PC-9 (cell line): ENCODE results near the gene B3GALT4. TPM values are rescaled to one million over a fixed set of nuclear protein-coding genes. Genes with fewer than 3 reads are reported as not detected.

Source experiments
- BruUV-seq: library from RNA; stranded (reverse); fragments of 400-500 nt; replicated peaks from 2 replicates; lab custom pipeline; 2021; lab: Mats Ljungman, UMichigan
- CTCF ChIA-PET: fragments of 300-600 bp; sonication (Branson Sonifier 250); formaldehyde crosslinking; loops from one replicate; lab custom pipeline; 2022; ENCODE audit warnings: antibody characterized with exemption; lab: Charles Lee
- POLR2A ChIA-PET: fragments of 300-600 bp; sonication (Branson Sonifier 250); formaldehyde crosslinking; loops from one replicate; lab custom pipeline; 2022; ENCODE audit warnings: antibody characterized with exemption; ENCODE audit not compliant: unreplicated experiment; lab: Charles Lee
- DNase-seq, 2 experiments: peaks; one replicate each; pipeline versions ENCODE4 v3.0.0 to v3.0.0-alpha.2; 2015 to 2022; ENCODE audit warnings: mixed read lengths in 1 of 2
- H2AFZ ChIP-seq: fragments of 200-600 bp; sonication (generic); 2 replicates; pipeline ENCODE4 v1.8.1; 2017; ENCODE audit warnings: antibody characterized with exemption
- H3F3A ChIP-seq: fragments of 200-600 bp; sonication (generic); 2 replicates; pipeline ENCODE4 v1.8.1; 2017; ENCODE audit warnings: antibody characterized with exemption, mild to moderate bottlenecking, low read depth; ENCODE audit not compliant: insufficient read depth
- H3K27ac ChIP-seq: fragments of 200-600 bp; sonication (generic); 2 replicates; pipeline ENCODE4 v1.6.1; 2016; ENCODE audit warnings: mixed run types
- H3K27me3 ChIP-seq: fragments of 200-600 bp; sonication (generic); 2 replicates; pipeline ENCODE4 v1.6.1; 2016; ENCODE audit warnings: low read depth, mixed run types; ENCODE audit not compliant: insufficient read depth
- H3K36me3 ChIP-seq: fragments of 200-600 bp; sonication (generic); 2 replicates; pipeline ENCODE4 v1.6.1; 2016; ENCODE audit warnings: low read depth, mixed run types
- H3K4me1 ChIP-seq: fragments of 200-600 bp; sonication (generic); replicated peaks from 2 replicates; pipeline ENCODE4 v1.6.1; 2016; ENCODE audit warnings: mixed run types; ENCODE audit not compliant: insufficient read depth
- H3K4me2 ChIP-seq: fragments of 200-600 bp; sonication (generic); 2 replicates; pipeline ENCODE4 v1.6.1; 2017; ENCODE audit warnings: mixed run types
- H3K4me3 ChIP-seq: fragments of 200-600 bp; sonication (generic); 2 replicates; pipeline ENCODE4 v1.6.1; 2016; ENCODE audit warnings: mixed run types
- H3K79me2 ChIP-seq: fragments of 200-600 bp; sonication (generic); 2 replicates; pipeline ENCODE4 v1.6.1; 2017; ENCODE audit warnings: low read depth, mixed run types
- H3K9me2 ChIP-seq: fragments of 200-600 bp; sonication (generic); 2 replicates; pipeline ENCODE4 v1.8.1; 2017; ENCODE audit warnings: mild to moderate bottlenecking; ENCODE audit not compliant: insufficient read depth
- H3K9me3 ChIP-seq: fragments of 200-600 bp; sonication (generic); 2 replicates; pipeline ENCODE4 v1.8.1; 2016; ENCODE audit warnings: low read depth; ENCODE audit not compliant: insufficient read depth
- H4K20me1 ChIP-seq: fragments of 200-600 bp; sonication (generic); 2 replicates; pipeline ENCODE4 v1.8.1; 2017; ENCODE audit not compliant: insufficient read depth
- EZH2 ChIP-seq: fragments of 200-600 bp; sonication (generic); IDR thresholded peaks from 2 replicates; pipeline ENCODE4 v1.8.0; 2017; ENCODE audit warnings: antibody characterized with exemption, low read depth
- intact Hi-C: fragments of 100-400 bp; cut with micrococcal nuclease; formaldehyde crosslinking; loops from one replicate; pipeline ENCODE4 v1.10.0; 2022; ENCODE audit not compliant: unreplicated experiment
- total RNA-seq: library from RNA; stranded (reverse); gene quantifications from 2 replicates; pipeline ENCODE4 v1.2.3, GENCODE V29; 2021
- TF ChIP-seq, protein P1 (sequence below): fragments of 200-600 bp; sonication (generic); conservative IDR thresholded peaks from 2 replicates; pipeline ENCODE4 v1.6.1; 2017; ENCODE audit warnings: mixed run types, antibody characterized with exemption, mild to moderate bottlenecking, moderate library complexity

B3GALT4 gene
- total RNA-seq, 1 experiment from 2014 or later = 10.3 TPM

DNA sequence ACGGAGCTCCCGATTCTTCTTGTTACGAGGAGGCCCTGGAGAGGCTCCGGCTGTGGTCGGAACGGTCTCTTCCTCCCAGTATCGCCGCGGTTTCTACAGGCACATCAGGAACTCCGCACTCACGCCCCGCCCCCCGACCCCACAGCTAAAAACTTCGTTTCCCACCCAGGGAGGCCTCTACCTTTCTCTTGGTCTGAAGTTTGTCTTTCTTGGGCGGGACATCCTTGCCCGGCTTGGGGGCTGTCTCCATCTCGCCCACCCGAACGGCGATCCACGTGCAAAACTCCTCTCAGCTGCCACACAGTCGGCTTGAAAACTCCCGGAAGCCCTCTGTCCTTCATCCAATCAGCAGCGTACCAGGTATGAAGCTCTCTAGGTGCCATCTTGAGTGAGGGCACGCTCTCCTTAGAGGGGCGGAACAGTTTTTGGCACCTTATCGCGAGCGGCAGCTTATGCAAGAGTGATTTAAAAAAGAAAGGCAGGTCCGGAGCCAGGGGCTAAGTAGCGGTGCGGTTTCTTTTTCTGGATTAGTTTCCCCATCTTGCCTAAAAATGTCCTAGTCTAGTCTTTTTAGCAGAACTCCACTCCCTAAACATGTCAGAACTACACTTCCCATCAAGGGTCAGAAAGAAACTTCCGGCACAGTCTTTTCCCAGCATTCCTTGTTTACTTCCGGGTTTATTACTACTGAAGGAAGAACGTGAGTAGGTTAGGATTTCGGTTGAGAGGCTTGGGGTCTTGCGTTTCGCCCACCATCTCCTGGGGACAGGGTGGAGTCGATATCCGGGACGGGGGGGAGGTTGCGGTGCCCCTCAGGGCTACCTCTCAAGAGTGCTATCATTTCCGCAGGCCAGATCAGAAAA is 12.2 kb downstream of the B3GALT4 start, which contains the start of the genes PFDN6 and WDR46:
TSS of gene PFDN6 (plus strand) at position 681 of the 863 bp plus-strand sequence. CDS start 256 bp downstream, outside the sequence.
TSS of gene WDR46 (minus strand) at position 319 of the 863 bp plus-strand sequence. CDS start at position 250, 69 bp downstream.
- H3K4me1 ChIP-seq = peaks cover 12% of the 10 kb centered on the region

DNA sequence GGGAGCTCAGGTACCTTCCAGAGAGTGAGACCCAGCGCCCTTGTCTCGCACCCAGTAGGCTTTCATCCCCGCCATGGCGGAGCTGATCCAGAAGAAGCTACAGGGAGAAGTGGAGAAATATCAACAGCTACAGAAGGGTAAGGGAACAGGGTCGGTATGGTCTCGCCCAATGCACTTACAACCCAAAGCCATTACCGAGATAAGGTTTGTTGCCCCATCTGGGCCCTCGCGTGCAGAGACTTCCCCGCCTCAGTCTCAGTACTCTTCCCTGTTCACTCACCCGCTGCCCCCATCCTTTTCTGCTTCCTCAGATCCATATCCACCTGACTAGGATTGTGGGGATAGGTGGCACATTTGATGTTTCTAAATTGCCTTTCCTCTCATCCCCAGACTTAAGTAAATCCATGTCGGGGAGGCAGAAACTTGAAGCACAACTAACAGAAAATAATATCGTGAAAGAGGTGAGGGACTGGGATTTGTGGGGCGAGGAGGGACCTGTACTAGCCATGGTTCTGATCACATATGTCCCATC is 12.9 kb downstream of the B3GALT4 start:
- ChIA-PET CTCF (interaction anchor here (0.9 kb wide), 1 partner anchor 170 kb away, joined by 12 read pairs; no protein-coding TSS in a partner anchor), POLR2A (interaction anchor here (0.5 to 1.6 kb wide), 8 partner anchors 8 to 318 kb away, joined by 3 to 13 read pairs (median 8); partner anchors contain the start of genes RGL2, RPS18, VPS52 and ZBTB22)
- H3K4me2 ChIP-seq = peak overlapping the region; percentile 91
- intact Hi-C loops = loop anchor here (10.0 kb wide), 1 partner anchor 285 kb away; no protein-coding TSS in a partner anchor
- DNase-seq = peak in 1 of 2 experiments; percentile 15
- peak overlapping the region; percentile 7; the same call in 1 of the 2 replicates for H3K27ac ChIP-seq
- H3K9me3 ChIP-seq = no peaks in the 10 kb centered on the region
- H3K9me2 ChIP-seq = no peaks in the 10 kb centered on the region
- TSS peak; percentile 77 for BruUV-seq
- TF ChIP-seq EZH2 = no peak
- TF ChIP-seq, protein P1, sequence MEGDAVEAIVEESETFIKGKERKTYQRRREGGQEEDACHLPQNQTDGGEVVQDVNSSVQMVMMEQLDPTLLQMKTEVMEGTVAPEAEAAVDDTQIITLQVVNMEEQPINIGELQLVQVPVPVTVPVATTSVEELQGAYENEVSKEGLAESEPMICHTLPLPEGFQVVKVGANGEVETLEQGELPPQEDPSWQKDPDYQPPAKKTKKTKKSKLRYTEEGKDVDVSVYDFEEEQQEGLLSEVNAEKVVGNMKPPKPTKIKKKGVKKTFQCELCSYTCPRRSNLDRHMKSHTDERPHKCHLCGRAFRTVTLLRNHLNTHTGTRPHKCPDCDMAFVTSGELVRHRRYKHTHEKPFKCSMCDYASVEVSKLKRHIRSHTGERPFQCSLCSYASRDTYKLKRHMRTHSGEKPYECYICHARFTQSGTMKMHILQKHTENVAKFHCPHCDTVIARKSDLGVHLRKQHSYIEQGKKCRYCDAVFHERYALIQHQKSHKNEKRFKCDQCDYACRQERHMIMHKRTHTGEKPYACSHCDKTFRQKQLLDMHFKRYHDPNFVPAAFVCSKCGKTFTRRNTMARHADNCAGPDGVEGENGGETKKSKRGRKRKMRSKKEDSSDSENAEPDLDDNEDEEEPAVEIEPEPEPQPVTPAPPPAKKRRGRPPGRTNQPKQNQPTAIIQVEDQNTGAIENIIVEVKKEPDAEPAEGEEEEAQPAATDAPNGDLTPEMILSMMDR = no peak
- peaks cover 12% of the 10 kb centered on the region for H3K4me1 ChIP-seq
- H3K4me3 ChIP-seq = peak overlapping the region; percentile 93
- no peaks in the 10 kb centered on the region for H3K27me3 ChIP-seq
- peaks cover 51% of the 10 kb centered on the region for H3K79me2 ChIP-seq
- peaks cover 29% of the 10 kb centered on the region for H3F3A ChIP-seq
- peak overlapping the region; percentile 81 for H2AFZ ChIP-seq
- no peaks in the 10 kb centered on the region; the same call in 1 of the 2 replicates for H4K20me1 ChIP-seq
- H3K36me3 ChIP-seq = peaks cover 17% of the 10 kb centered on the region

More for the DNA sequence above, 12.2 kb downstream of the B3GALT4 start, which contains the start of the genes PFDN6 and WDR46:
- Histone ChIP-seq H3K36me3 (peaks cover 17% of the 10 kb centered on the region), H3K79me2 (peaks cover 48% of the 10 kb centered on the region), H3F3A (peaks cover 27% of the 10 kb centered on the region), H3K27ac (peak within 1 kb of the TSS; percentile 7; the same call in 1 of the 2 replicates), H3K4me2 (peak within 1 kb of the TSS; percentile 91), H3K9me2 (no peaks in the 10 kb centered on the region), H4K20me1 (no peaks in the 10 kb centered on the region; the same call in none of the 2 replicates), H2AFZ (peak within 1 kb of the TSS; percentile 81), H3K4me3 (peak within 1 kb of the TSS; percentile 93), H3K27me3 (no peaks in the 10 kb centered on the region), H3K9me3 (no peaks in the 10 kb centered on the region)
- no TSS peak for BruUV-seq
- TF ChIP-seq, protein P1 = no peak
- no peak for TF ChIP-seq EZH2
- CTCF ChIA-PET = interaction anchor here (0.7 to 0.9 kb wide), 2 partner anchors 40 to 170 kb away, joined by 4 to 12 read pairs; no protein-coding TSS in a partner anchor
- peak; percentile 78 to 85 for DNase-seq
- intact Hi-C loops = loop anchor here (10.0 kb wide), 1 partner anchor 286 kb away; no protein-coding TSS in a partner anchor
- POLR2A ChIA-PET = interaction anchor here (0.5 to 1.6 kb wide), 9 partner anchors 8 to 317 kb away, joined by 3 to 13 read pairs (median 7); partner anchors contain the start of genes RGL2, RPS18, VPS52 and ZBTB22

DNA sequence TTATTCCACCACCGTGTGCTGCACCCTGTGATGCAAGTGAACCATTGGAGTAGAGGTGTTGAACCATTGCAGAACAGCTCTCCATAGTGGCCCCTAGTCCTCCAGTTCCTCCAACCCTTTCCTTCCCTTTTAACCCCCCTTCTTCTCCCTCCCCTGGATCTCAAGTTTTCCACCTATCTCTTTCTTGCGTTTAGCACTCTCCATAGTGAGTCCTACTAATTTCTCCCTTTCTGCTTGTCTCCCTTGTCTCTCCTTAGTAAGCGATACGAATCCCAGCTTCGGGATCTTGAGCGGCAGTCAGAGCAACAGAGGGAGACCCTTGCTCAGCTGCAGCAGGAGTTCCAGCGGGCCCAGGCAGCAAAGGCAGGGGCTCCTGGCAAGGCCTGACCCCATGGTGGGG is 13.5 kb downstream of the B3GALT4 start:
- Histone ChIP-seq H3F3A (peaks cover 29% of the 10 kb centered on the region), H4K20me1 (no peaks in the 10 kb centered on the region; the same call in 1 of the 2 replicates), H3K4me1 (peaks cover 12% of the 10 kb centered on the region), H3K4me3 (peak overlapping the region; percentile 93), H3K9me2 (no peaks in the 10 kb centered on the region), H3K79me2 (peaks cover 51% of the 10 kb centered on the region), H3K4me2 (peak overlapping the region; percentile 91), H3K27me3 (no peaks in the 10 kb centered on the region), H3K9me3 (no peaks in the 10 kb centered on the region), H3K36me3 (peaks cover 17% of the 10 kb centered on the region), H2AFZ (no peak overlapping the region), H3K27ac (no peak overlapping the region)
- CTCF ChIA-PET = no interaction called here
- POLR2A ChIA-PET = interaction anchor here (0.6 kb wide), 1 partner anchor 33 kb away, joined by 3 read pairs; no protein-coding TSS in a partner anchor
- peak in 1 of 2 experiments; percentile 3 for DNase-seq
- BruUV-seq = no TSS peak
- TF ChIP-seq EZH2 = no peak
- TF ChIP-seq, protein P1 = no peak
- intact Hi-C loops = no loop called here
